Stimulated activated effector memory CD8-positive, alpha-beta T cell treated with anti-CD3 and anti-CD28 coated beads, Interleukin-12 subunit alpha, Interleukin-12 subunit beta, amount 100 ng/mL, for 72 hours (primary cell): ENCODE results near the gene AARS2.
A peak's percentile ranks its signal among the peaks of the same experiment; 100 is the strongest.
"Not testable (repeated sequence)": the region's sequence is repeated elsewhere in the genome, so short reads cannot be mapped to it uniquely, and the experiment has no call there.

Source experiments
- ATAC-seq: fragments of 150-1000 bp; cut with Tn5 transposase; 2 replicates; pipeline ENCODE4 v1.10.0; 2021
- DNase-seq, 2 donors: peaks; one replicate each; pipeline ENCODE4 v3.0.0; 2021 to 2022; ENCODE audit warnings: low spot score in 2 of 2
- H3K27ac Mint-ChIP-seq: one replicate; pipeline ENCODE4 v1.8.0; 2022; ENCODE audit warnings: mild to moderate bottlenecking, mixed read lengths
- H3K36me3 Mint-ChIP-seq: one replicate; pipeline ENCODE4 v1.8.0; 2022; ENCODE audit warnings: mild to moderate bottlenecking, mixed read lengths
- H3K4me1 Mint-ChIP-seq: one replicate; pipeline ENCODE4 v1.8.0; 2022; ENCODE audit warnings: mixed read lengths
- H3K4me3 Mint-ChIP-seq: one replicate; pipeline ENCODE4 v1.8.0; 2022; ENCODE audit warnings: mild to moderate bottlenecking, mixed read lengths
- H3K9me3 Mint-ChIP-seq: one replicate; pipeline ENCODE4 v1.8.0; 2022; ENCODE audit warnings: mixed read lengths

Gene AARS2

GRCh38 chr6:44312901-44313788 lies at the start of gene AARS2:
AARS2 (minus strand) TSS chr6:44313347; CDS start chr6:44313323, 24 bp downstream.
- Mint-ChIP-seq H3K36me3 (peaks cover 41% of the 10 kb centered on the region), H3K4me1 (peaks cover 30% of the 10 kb centered on the region), H3K27ac (peak within 1 kb of the TSS; percentile 99), H3K9me3 (no peaks in the 10 kb centered on the region), H3K4me3 (peak within 1 kb of the TSS; percentile 99)
- peak; percentile 96 to 98 for DNase-seq
- peak; percentile 96 for ATAC-seq

- no peak for DNase-seq
- Mint-ChIP-seq H3K9me3 (no peaks in the 10 kb centered on the region), H3K4me3 (no peak overlapping the region), H3K4me1 (no peaks in the 10 kb centered on the region), H3K36me3 (no peaks in the 10 kb centered on the region), H3K27ac (no peak overlapping the region)
- no peak for ATAC-seq
These were observed 48.8 kb upstream of the AARS2 start for GRCh38 chr6:44361947-44362346.

- Mint-ChIP-seq H3K4me3 (no peak overlapping the region), H3K36me3 (no peaks in the 10 kb centered on the region), H3K9me3 (no peaks in the 10 kb centered on the region), H3K4me1 (no peaks in the 10 kb centered on the region), H3K27ac (no peak overlapping the region)
- no peak for DNase-seq
- no peak for ATAC-seq
These were observed 46.8 kb upstream of the AARS2 start for GRCh38 chr6:44359973-44360372.

GRCh38 chr6:44356487-44356886 lies 43.3 kb upstream of the AARS2 start:
- no peaks in the 10 kb centered on the region for H3K36me3 Mint-ChIP-seq
- DNase-seq: no peak
- ATAC-seq: no peak

GRCh38 chr6:44355640-44356039 lies 42.5 kb upstream of the AARS2 start:
- Mint-ChIP-seq H3K9me3 (no peaks in the 10 kb centered on the region), H3K4me3 (no peak overlapping the region), H3K27ac (no peak overlapping the region), H3K36me3 (no peaks in the 10 kb centered on the region), H3K4me1 (no peaks in the 10 kb centered on the region)
- ATAC-seq: no peak
- DNase-seq: no peak

More at GRCh38 chr6:44356487-44356886, 43.3 kb upstream of the AARS2 start:
- Mint-ChIP-seq H3K27ac (no peak overlapping the region), H3K4me3 (no peak overlapping the region), H3K4me1 (no peaks in the 10 kb centered on the region), H3K9me3 (no peaks in the 10 kb centered on the region)

GRCh38 chr6:44353336-44353735 lies 40.2 kb upstream of the AARS2 start:
- ATAC-seq: no peak
- no peak overlapping the region for H3K27ac Mint-ChIP-seq
- no peak overlapping the region for H3K4me3 Mint-ChIP-seq
- H3K4me1 Mint-ChIP-seq: no peaks in the 10 kb centered on the region
- no peaks in the 10 kb centered on the region for H3K9me3 Mint-ChIP-seq
- H3K36me3 Mint-ChIP-seq: no peaks in the 10 kb centered on the region
- DNase-seq: no peak

GRCh38 chr6:44352259-44352658 lies 39.1 kb upstream of the AARS2 start:
- H3K4me3 Mint-ChIP-seq: no peak overlapping the region
- DNase-seq (no peak), ATAC-seq (no peak)
- H3K36me3 Mint-ChIP-seq: no peaks in the 10 kb centered on the region
- H3K4me1 Mint-ChIP-seq: no peaks in the 10 kb centered on the region
- no peaks in the 10 kb centered on the region for H3K9me3 Mint-ChIP-seq
- H3K27ac Mint-ChIP-seq: no peak overlapping the region

GRCh38 chr6:44350650-44350994 lies 37.5 kb upstream of the AARS2 start:
- not testable (repeated sequence) for DNase-seq, H3K4me3 Mint-ChIP-seq, H3K36me3 Mint-ChIP-seq, H3K4me1 Mint-ChIP-seq, H3K9me3 Mint-ChIP-seq, H3K27ac Mint-ChIP-seq, ATAC-seq

- Mint-ChIP-seq H3K4me3 (no peak overlapping the region), H3K27ac (no peak overlapping the region), H3K9me3 (no peaks in the 10 kb centered on the region), H3K36me3 (no peaks in the 10 kb centered on the region), H3K4me1 (no peaks in the 10 kb centered on the region)
- ATAC-seq (no peak), DNase-seq (no peak)
These were observed 36.9 kb upstream of the AARS2 start for GRCh38 chr6:44349904-44350649.

GRCh38 chr6:44346818-44347217 lies 33.7 kb upstream of the AARS2 start:
- H3K36me3 Mint-ChIP-seq, H3K4me3 Mint-ChIP-seq, H3K9me3 Mint-ChIP-seq, DNase-seq, H3K27ac Mint-ChIP-seq, H3K4me1 Mint-ChIP-seq, ATAC-seq: not testable (repeated sequence)

- H3K4me3 Mint-ChIP-seq: no peak within 1 kb of the TSS
- ATAC-seq: no peak
These were observed 29.3 kb upstream of the AARS2 start, which contains the start of gene SPATS1 for GRCh38 chr6:44342489-44342888. SPATS1 (plus strand) TSS chr6:44342650; CDS start chr6:44343096, 446 bp downstream.

GRCh38 chr6:44342052-44342451 lies 28.9 kb upstream of the AARS2 start:
- H3K27ac Mint-ChIP-seq: no peak overlapping the region
- no peak for ATAC-seq
- DNase-seq: no peak
- no peaks in the 10 kb centered on the region for H3K4me1 Mint-ChIP-seq
- no peaks in the 10 kb centered on the region for H3K9me3 Mint-ChIP-seq
- no peaks in the 10 kb centered on the region for H3K36me3 Mint-ChIP-seq
- no peak overlapping the region for H3K4me3 Mint-ChIP-seq

More at GRCh38 chr6:44342489-44342888, 29.3 kb upstream of the AARS2 start, which contains the start of gene SPATS1:
- H3K4me1 Mint-ChIP-seq: no peaks in the 10 kb centered on the region
- no peaks in the 10 kb centered on the region for H3K36me3 Mint-ChIP-seq
- no peak within 1 kb of the TSS for H3K27ac Mint-ChIP-seq
- DNase-seq: no peak
- H3K9me3 Mint-ChIP-seq: no peaks in the 10 kb centered on the region

- H3K36me3 Mint-ChIP-seq: no peaks in the 10 kb centered on the region
- DNase-seq: no peak
- H3K27ac Mint-ChIP-seq: no peak overlapping the region
- no peak for ATAC-seq
- no peaks in the 10 kb centered on the region for H3K4me1 Mint-ChIP-seq
- no peaks in the 10 kb centered on the region for H3K9me3 Mint-ChIP-seq
- no peak overlapping the region for H3K4me3 Mint-ChIP-seq
These were observed 28.1 kb upstream of the AARS2 start for GRCh38 chr6:44341095-44341890.

- no peaks in the 10 kb centered on the region for H3K4me1 Mint-ChIP-seq
- no peak overlapping the region for H3K27ac Mint-ChIP-seq
- no peak for DNase-seq
- H3K36me3 Mint-ChIP-seq: no peaks in the 10 kb centered on the region
- H3K9me3 Mint-ChIP-seq: no peaks in the 10 kb centered on the region
- no peak overlapping the region for H3K4me3 Mint-ChIP-seq
- ATAC-seq: peak; percentile 85
These were observed 26.8 kb upstream of the AARS2 start for GRCh38 chr6:44339763-44340625.
